Trophoblast cell (in vitro differentiated cells and primary cell): ENCODE measurements around the gene TCF3.

Source experiments
- DNase-seq, 2 donors: peaks; one replicate each; pipeline ENCODE4 v3.0.0-alpha.2; 2016
- H2AFZ ChIP-seq: 2 replicates; pipeline ENCODE4 v1.6.1; 2013; ENCODE audit warnings: low read length, moderate library complexity, mild to moderate bottlenecking; ENCODE audit not compliant: insufficient read depth, poor library complexity
- H2AK5ac ChIP-seq: 2 replicates; pipeline ENCODE4 v1.6.1; 2013; ENCODE audit warnings: mild to moderate bottlenecking, low read length
- H2BK120ac ChIP-seq: 2 replicates; pipeline ENCODE4 v1.6.1; 2013; ENCODE audit warnings: low read length, mild to moderate bottlenecking, moderate library complexity; ENCODE audit not compliant: insufficient read depth, poor library complexity
- H2BK12ac ChIP-seq: 2 replicates; pipeline ENCODE4 v1.6.1; 2013; ENCODE audit warnings: mild to moderate bottlenecking, low read length, moderate library complexity
- H2BK5ac ChIP-seq: 2 replicates; pipeline ENCODE4 v1.6.1; 2013; ENCODE audit warnings: low read length, low read depth, moderate library complexity, mild to moderate bottlenecking; ENCODE audit not compliant: poor library complexity
- H3K14ac ChIP-seq: 2 replicates; pipeline ENCODE4 v1.6.1; 2013; ENCODE audit warnings: mild to moderate bottlenecking, low read length
- H3K18ac ChIP-seq: 2 replicates; pipeline ENCODE4 v1.6.1; 2013; ENCODE audit warnings: mild to moderate bottlenecking, low read length
- H3K23ac ChIP-seq: 2 replicates; pipeline ENCODE4 v1.6.1; 2013; ENCODE audit warnings: low read length
- H3K27ac ChIP-seq: 2 replicates; pipeline ENCODE4 v1.5.1; 2013; ENCODE audit warnings: low read depth, mild to moderate bottlenecking, inconsistent platforms, low read length, moderate library complexity
- H3K27me3 ChIP-seq: 2 replicates; pipeline ENCODE4 v1.6.1; 2013; ENCODE audit warnings: inconsistent platforms, mild to moderate bottlenecking, low read length, moderate library complexity; ENCODE audit not compliant: insufficient read depth
- H3K36me3 ChIP-seq, 2 experiments: 1 replicate in 1 of 2; 2 replicates in 1 of 2; pipeline ENCODE4 v1.6.1; 2013; ENCODE audit warnings: low read length in 2 of 2, mild to moderate bottlenecking in 2 of 2, moderate library complexity in 1 of 2; ENCODE audit not compliant: insufficient read depth in 2 of 2, control insufficient read depth in 1 of 2
- H3K4ac ChIP-seq: 2 replicates; pipeline ENCODE4 v1.6.1; 2013; ENCODE audit warnings: low read depth, mild to moderate bottlenecking, low read length, moderate library complexity
- H3K4me1 ChIP-seq, 2 experiments: 1 replicate in 1 of 2; 2 replicates in 1 of 2; pipeline ENCODE4 v1.6.1; 2013; ENCODE audit warnings: low read length in 2 of 2, mild to moderate bottlenecking in 2 of 2, moderate library complexity in 1 of 2; ENCODE audit not compliant: insufficient read depth in 2 of 2, control insufficient read depth in 1 of 2
- H3K4me2 ChIP-seq: 2 replicates; pipeline ENCODE4 v1.6.1; 2013; ENCODE audit warnings: inconsistent platforms, mild to moderate bottlenecking, low read length, moderate library complexity
- H3K4me3 ChIP-seq: 2 replicates; pipeline ENCODE4 v1.5.1; 2013; ENCODE audit warnings: mild to moderate bottlenecking, low read depth, low read length, inconsistent platforms
- H3K79me1 ChIP-seq: one replicate; pipeline ENCODE4 v1.6.1; 2013; ENCODE audit warnings: low read length
- H3K79me2 ChIP-seq: 2 replicates; pipeline ENCODE4 v1.6.1; 2013; ENCODE audit warnings: low read length, mild to moderate bottlenecking; ENCODE audit not compliant: control insufficient read depth, insufficient read depth, poor library complexity
- H3K9ac ChIP-seq: 2 replicates; pipeline ENCODE4 v1.6.1; 2013; ENCODE audit warnings: mild to moderate bottlenecking, low read length
- H3K9me3 ChIP-seq: 2 replicates; pipeline ENCODE4 v1.6.1; 2013; ENCODE audit warnings: low read depth, mild to moderate bottlenecking, control low read depth, inconsistent platforms, low read length; ENCODE audit not compliant: insufficient read depth
- H4K12ac ChIP-seq: 2 replicates; pipeline ENCODE4 v1.6.1; 2013; ENCODE audit warnings: low read depth, mild to moderate bottlenecking, low read length, moderate library complexity
- H4K8ac ChIP-seq: 2 replicates; pipeline ENCODE4 v1.6.1; 2013; ENCODE audit warnings: low read depth, mild to moderate bottlenecking, low read length, moderate library complexity
- H4K91ac ChIP-seq: one replicate; pipeline ENCODE4 v1.6.1; 2013; ENCODE audit warnings: low read depth, mild to moderate bottlenecking, low read length, moderate library complexity
- WGBS: extraction: QIAGEN DNeasy Blood & Tissue Kit; methylation state at CpG from one replicate; pipeline ENCODE4 v1.1.7; 2013; ENCODE audit warnings: missing lambda C conversion rate; ENCODE audit not compliant: insufficient read length, insufficient coverage; ENCODE audit errors: extremely low coverage; 5-methylcytosine and 5-hydroxymethylcytosine counted together

The TCF3 gene

GRCh38 chr19:1613146-1613545 is 39.3 kb downstream of the TCF3 start:
- H2BK120ac ChIP-seq, result no peak overlapping the region
- no peak overlapping the region for H3K18ac ChIP-seq
- peaks cover 79 to 82% of the 10 kb centered on the region in 2 experiments for H3K36me3 ChIP-seq
- no peak overlapping the region for H4K8ac ChIP-seq
- no peak overlapping the region for H2BK5ac ChIP-seq
- no peak overlapping the region for H3K23ac ChIP-seq
- H3K79me2 ChIP-seq, result no peaks in the 10 kb centered on the region
- H3K4me3 ChIP-seq, result no peak overlapping the region
- H3K14ac ChIP-seq, result no peak overlapping the region
- no peak for DNase-seq
- no peak overlapping the region for H3K9ac ChIP-seq
- H3K9me3 ChIP-seq, result peaks cover 2% of the 10 kb centered on the region
- no peaks in the 10 kb centered on the region for H3K27me3 ChIP-seq
- H2AFZ ChIP-seq, result no peak overlapping the region
- H3K27ac ChIP-seq, result no peak overlapping the region
- H3K4ac ChIP-seq, result no peak overlapping the region
- H4K91ac ChIP-seq, result no peak overlapping the region
- no CpG with 5 or more reads among the region's 9 CpGs for WGBS
- H3K4me1 ChIP-seq, result peaks cover 3 to 4% of the 10 kb centered on the region in 2 experiments
- no peak overlapping the region for H3K4me2 ChIP-seq
- no peak overlapping the region for H2AK5ac ChIP-seq
- no peak overlapping the region for H4K12ac ChIP-seq
- H2BK12ac ChIP-seq, result no peak overlapping the region
- no peaks in the 10 kb centered on the region for H3K79me1 ChIP-seq

DNA sequence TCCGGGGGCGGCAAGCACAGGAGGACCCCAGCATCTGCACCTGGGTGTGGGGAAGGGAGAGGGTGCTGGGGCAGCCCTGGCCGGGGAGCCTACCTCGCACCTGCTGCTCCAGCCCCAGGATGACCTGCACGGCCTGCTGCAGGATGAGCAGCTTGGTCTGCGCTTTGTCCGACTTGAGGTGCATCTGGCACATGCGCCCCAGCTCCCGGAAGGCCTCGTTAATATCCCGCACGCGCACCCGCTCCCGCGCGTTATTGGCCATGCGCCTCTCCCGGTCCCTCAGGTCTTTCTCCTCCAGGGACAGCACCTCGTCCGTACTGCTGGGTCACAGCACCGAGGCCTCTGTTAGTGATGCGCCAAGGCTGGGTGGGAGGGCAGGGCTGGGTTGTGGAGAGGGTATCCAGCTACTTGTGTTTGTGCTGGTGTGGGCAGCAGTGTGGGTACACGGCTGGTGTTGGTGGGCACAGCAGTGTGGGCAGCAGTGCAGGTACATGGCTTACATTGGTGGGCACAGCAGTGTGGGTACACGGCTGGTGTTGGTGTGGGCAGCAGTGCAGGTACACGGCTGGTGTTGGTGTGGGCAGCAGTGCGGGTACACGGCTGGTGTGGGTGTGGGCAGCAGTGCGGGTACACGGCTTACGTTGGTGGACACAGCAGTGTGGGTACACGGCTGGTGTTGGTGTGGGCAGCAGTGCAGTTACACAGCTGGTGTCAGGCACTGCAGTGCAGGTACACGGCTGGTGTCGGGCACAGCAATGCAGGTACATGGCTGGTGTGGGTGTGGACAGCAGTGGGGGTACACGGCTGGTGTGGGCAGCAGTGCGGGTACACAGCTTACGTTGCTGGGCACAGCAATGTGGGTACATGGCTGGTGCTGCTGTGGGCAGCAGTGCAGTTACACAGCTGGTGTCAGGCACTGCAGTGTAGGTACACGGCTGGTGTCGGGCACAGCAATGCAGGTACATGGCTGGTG is 40.0 kb downstream of the TCF3 start:
- no peak overlapping the region for H2BK5ac ChIP-seq
- no peak overlapping the region for H4K91ac ChIP-seq
- H4K12ac ChIP-seq, result no peak overlapping the region
- H2AK5ac ChIP-seq, result no peak overlapping the region
- H3K18ac ChIP-seq, result no peak overlapping the region
- H3K4me1 ChIP-seq, result peaks cover 3 to 4% of the 10 kb centered on the region in 2 experiments
- H3K36me3 ChIP-seq, result peaks cover 72 to 74% of the 10 kb centered on the region in 2 experiments
- no peak overlapping the region for H2BK12ac ChIP-seq
- peaks cover 2% of the 10 kb centered on the region for H3K9me3 ChIP-seq
- no peaks in the 10 kb centered on the region for H3K27me3 ChIP-seq
- H2BK120ac ChIP-seq, result no peak overlapping the region
- H3K4me3 ChIP-seq, result no peak overlapping the region
- H3K79me2 ChIP-seq, result no peaks in the 10 kb centered on the region
- H3K23ac ChIP-seq, result no peak overlapping the region
- no peak overlapping the region for H3K14ac ChIP-seq
- H3K79me1 ChIP-seq, result no peaks in the 10 kb centered on the region
- H3K4me2 ChIP-seq, result no peak overlapping the region
- DNase-seq, result no peak
- H3K4ac ChIP-seq, result no peak overlapping the region
- H3K9ac ChIP-seq, result no peak overlapping the region
- no peak overlapping the region for H2AFZ ChIP-seq
- H4K8ac ChIP-seq, result no peak overlapping the region
- WGBS, result no CpG with 5 or more reads among the region's 39 CpGs
- no peak overlapping the region for H3K27ac ChIP-seq

- no peak for DNase-seq
- no CpG with 5 or more reads among the region's 15 CpGs for WGBS
- H3K79me2 ChIP-seq, result no peaks in the 10 kb centered on the region
- no peak overlapping the region for H2AK5ac ChIP-seq
- H3K23ac ChIP-seq, result no peak overlapping the region
- H2BK120ac ChIP-seq, result no peak overlapping the region
- H3K9ac ChIP-seq, result no peak overlapping the region
- no peak overlapping the region for H3K27ac ChIP-seq
- H3K4ac ChIP-seq, result no peak overlapping the region
- H3K36me3 ChIP-seq, result peaks cover 64 to 66% of the 10 kb centered on the region in 2 experiments
- no peak overlapping the region for H2BK5ac ChIP-seq
- no peak overlapping the region for H4K8ac ChIP-seq
- no peaks in the 10 kb centered on the region for H3K27me3 ChIP-seq
- no peak overlapping the region for H3K18ac ChIP-seq
- H3K14ac ChIP-seq, result no peak overlapping the region
- H3K4me1 ChIP-seq, result peaks cover 3 to 4% of the 10 kb centered on the region in 2 experiments
- H3K4me3 ChIP-seq, result no peak overlapping the region
- no peak overlapping the region for H2BK12ac ChIP-seq
- no peak overlapping the region for H3K4me2 ChIP-seq
- H4K91ac ChIP-seq, result no peak overlapping the region
- H3K9me3 ChIP-seq, result peaks cover 2% of the 10 kb centered on the region
- no peaks in the 10 kb centered on the region for H3K79me1 ChIP-seq
- no peak overlapping the region for H4K12ac ChIP-seq
- H2AFZ ChIP-seq, result no peak overlapping the region
Observed at GRCh38 chr19:1611353-1611752, 41.1 kb downstream of the TCF3 start.

- H4K12ac ChIP-seq, result no peak overlapping the region
- no peak overlapping the region for H3K18ac ChIP-seq
- H4K91ac ChIP-seq, result no peak overlapping the region
- H3K4ac ChIP-seq, result no peak overlapping the region
- H3K4me1 ChIP-seq, result peaks cover 8 to 9% of the 10 kb centered on the region in 2 experiments
- peaks cover 2% of the 10 kb centered on the region for H3K9me3 ChIP-seq
- no peak overlapping the region for H2AK5ac ChIP-seq
- no peak for DNase-seq
- peaks cover 7% of the 10 kb centered on the region for H3K79me1 ChIP-seq
- H3K4me2 ChIP-seq, result no peak overlapping the region
- H3K9ac ChIP-seq, result no peak overlapping the region
- no peak overlapping the region for H2AFZ ChIP-seq
- H3K14ac ChIP-seq, result no peak overlapping the region
- H3K27me3 ChIP-seq, result no peaks in the 10 kb centered on the region
- H4K8ac ChIP-seq, result no peak overlapping the region
- peaks cover 62% of the 10 kb centered on the region in 2 experiments for H3K36me3 ChIP-seq
- WGBS, result no CpG with 5 or more reads among the region's 11 CpGs
- no peak overlapping the region for H3K23ac ChIP-seq
- no peak overlapping the region for H2BK120ac ChIP-seq
- no peak overlapping the region for H2BK5ac ChIP-seq
- no peak overlapping the region for H3K27ac ChIP-seq
- H3K4me3 ChIP-seq, result no peak overlapping the region
- H3K79me2 ChIP-seq, result peaks cover 4% of the 10 kb centered on the region
- H2BK12ac ChIP-seq, result no peak overlapping the region
Observed at GRCh38 chr19:1610579-1610978, 41.8 kb downstream of the TCF3 start.
